ENCODE data around the gene SOX8.

- TF ChIP-seq EZH2 (IDR thresholded peaks at IDR 0.05) (no peak), TCF7L2 (IDR thresholded peaks at IDR 0.05; ENCODE audit: borderline replicate concordance, extremely low read depth, insufficient read depth, insufficient read length) (no peak), CTCF (IDR thresholded peaks at IDR 0.05 in 2 of 3, conservative IDR thresholded peaks at IDR 0.05 in 1 of 3; ENCODE audit: borderline replicate concordance in 1 of 3, insufficient read depth in 1 of 3, low read depth in 2 of 3, low read length in 2 of 3) (no peak), EZH2phosphoT487 (IDR thresholded peaks at IDR 0.05; ENCODE audit: borderline replicate concordance) (no peak), POLR2AphosphoS5 (IDR thresholded peaks at IDR 0.05; ENCODE audit: low read depth, low read length) (no peak), ELF1 (IDR thresholded peaks at IDR 0.05; ENCODE audit: borderline replicate concordance, low read depth) (no peak)
Observed at GRCh38 chr16:1008085-1008484, 26.5 kb downstream of the SOX8 start.
